ENCODE measurements around the gene CHMP1B. TPM values are rescaled to one million over a fixed set of nuclear protein-coding genes. Genes with fewer than 3 reads are reported as not detected.

The CHMP1B gene
- total RNA-seq, 1 experiment from 2014 or later, result 38.7 TPM

GRCh38 chr18:11868230-11868629 lies 17.0 kb downstream of the CHMP1B start:
- Histone ChIP-seq H3K23ac (ENCODE audit: insufficient read length, low read depth, low read length) (no peak overlapping the region), H4K20me1 (ENCODE audit: control insufficient read depth, insufficient read depth, insufficient read length) (no peaks in the 10 kb centered on the region), H2BK12ac (ENCODE audit: insufficient read length, low read depth, low read length) (no peak overlapping the region), H3K4me2 (ENCODE audit: insufficient read depth, insufficient read length, low read length) (no peak overlapping the region), H4K5ac (ENCODE audit: insufficient read length, low read depth, low read length) (no peak overlapping the region), H3K9ac (ENCODE audit: extremely low read depth, insufficient read length, low read length) (no peak overlapping the region), H2BK20ac (ENCODE audit: low read depth, low read length, poor library complexity, severe bottlenecking) (no peak overlapping the region), H3K4ac (ENCODE audit: low read depth, low read length) (no peak overlapping the region), H3K79me2 (ENCODE audit: insufficient read depth, low read length) (no peaks in the 10 kb centered on the region), H3K79me1 (ENCODE audit: insufficient read depth, low read depth, low read length, poor library complexity, severe bottlenecking) (no peaks in the 10 kb centered on the region), H4K8ac (replicated peaks; ENCODE audit: insufficient read length, low read depth, low read length) (peak overlapping the region; percentile 18), H3K56ac (ENCODE audit: insufficient read length, low read depth, low read length) (no peak overlapping the region), H3K9me3 (ENCODE audit: control insufficient read depth, low read depth, low read length) (no peaks in the 10 kb centered on the region), H3K27me3 (ENCODE audit: insufficient read depth, low read length) (no peaks in the 10 kb centered on the region), H3T11ph (ENCODE audit: low read length) (no peak overlapping the region), H3K4me1 (ENCODE audit: insufficient read depth, low read length) (peaks cover 4% of the 10 kb centered on the region), H4K91ac (ENCODE audit: insufficient read length, low read depth, low read length) (no peak overlapping the region), H2AFZ (ENCODE audit: low read length) (no peak overlapping the region), H2BK5ac (ENCODE audit: insufficient read length, low read length) (no peak overlapping the region), H3K18ac (ENCODE audit: insufficient read length, low read depth, low read length) (no peak overlapping the region), H2AK5ac (ENCODE audit: insufficient read length, low read length) (no peak overlapping the region), H3K27ac (ENCODE audit: insufficient read length, low read depth, low read length) (no peak overlapping the region), H2BK120ac (ENCODE audit: low read depth, low read length, poor library complexity, severe bottlenecking) (no peak overlapping the region), H3K23me2 (ENCODE audit: insufficient read length, low read depth, low read length, poor library complexity, severe bottlenecking) (no peaks in the 10 kb centered on the region), H2BK15ac (ENCODE audit: low read depth, low read length) (no peak overlapping the region), H3K14ac (ENCODE audit: insufficient read depth, low read length) (no peak overlapping the region)
- H3K4me3 Mint-ChIP-seq, result no peak overlapping the region
- WGBS (ENCODE audit: extremely low coverage, insufficient read length, low lambda C conversion rate), result no CpG with 5 or more reads among the region's 8 CpGs
- TF ChIP-seq CTCF (conservative IDR thresholded peaks at IDR 0.05), result no peak
- H3K36me3 Mint-ChIP-seq (ENCODE audit: insufficient read depth in 1 of 3, low read depth in 3 of 3), result peaks cover 8 to 36% (median 13%) of the 10 kb centered on the region in 3 experiments; a peak in 6 of 7 replicates
- no peak for DNase-seq
- no peaks in the 10 kb centered on the region for H3K27me3 Mint-ChIP-seq (ENCODE audit: low read depth)
- peaks cover 7 to 8% of the 10 kb centered on the region in 2 experiments for H3K4me1 Mint-ChIP-seq
- peak overlapping the region in 2 of 3 experiments; percentile 57 to 70; a peak in 3 of 7 replicates for H3K27ac Mint-ChIP-seq
- H3K9me3 Mint-ChIP-seq, result no peaks in the 10 kb centered on the region
